GM21723 (cell line): Measurements from ENCODE around the gene THRB.

ENCODE experiments used
- ATAC-seq: cut with Tn5 transposase; IDR thresholded peaks from one replicate; pipeline ENCODE4 v1.9.1; 2021; ENCODE audit warnings: mild to moderate bottlenecking, moderate library complexity; ENCODE audit not compliant: unreplicated experiment

Gene THRB

DNA sequence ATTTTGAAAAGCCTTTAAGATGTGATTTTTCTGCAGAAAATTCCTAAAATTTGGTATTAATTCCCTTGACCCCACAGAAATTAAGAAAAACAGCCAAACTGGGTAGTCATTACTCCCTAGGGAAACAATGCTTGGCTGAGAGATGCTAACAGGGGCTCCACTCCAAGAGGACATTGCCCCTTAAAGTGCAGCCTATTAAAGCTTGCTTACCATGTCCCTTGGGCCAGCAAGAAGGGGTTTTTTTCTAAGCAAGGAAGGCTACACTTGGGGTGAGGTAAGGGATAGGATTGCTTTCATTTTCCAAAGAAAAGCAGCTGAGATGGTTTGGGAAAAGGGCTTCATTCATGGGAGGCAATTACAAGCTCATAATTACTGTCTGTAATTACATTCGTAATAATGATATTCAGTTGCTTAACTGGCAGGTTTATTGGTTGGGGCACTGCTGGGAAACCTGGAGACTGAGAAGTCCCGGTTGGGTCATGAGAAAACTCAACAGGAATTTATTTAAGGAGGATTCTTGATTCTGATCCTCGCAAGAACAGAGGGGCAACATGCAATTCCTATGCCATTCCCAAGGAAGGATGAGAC, 302.1 kb downstream of the THRB start:
- no peak for ATAC-seq

DNA sequence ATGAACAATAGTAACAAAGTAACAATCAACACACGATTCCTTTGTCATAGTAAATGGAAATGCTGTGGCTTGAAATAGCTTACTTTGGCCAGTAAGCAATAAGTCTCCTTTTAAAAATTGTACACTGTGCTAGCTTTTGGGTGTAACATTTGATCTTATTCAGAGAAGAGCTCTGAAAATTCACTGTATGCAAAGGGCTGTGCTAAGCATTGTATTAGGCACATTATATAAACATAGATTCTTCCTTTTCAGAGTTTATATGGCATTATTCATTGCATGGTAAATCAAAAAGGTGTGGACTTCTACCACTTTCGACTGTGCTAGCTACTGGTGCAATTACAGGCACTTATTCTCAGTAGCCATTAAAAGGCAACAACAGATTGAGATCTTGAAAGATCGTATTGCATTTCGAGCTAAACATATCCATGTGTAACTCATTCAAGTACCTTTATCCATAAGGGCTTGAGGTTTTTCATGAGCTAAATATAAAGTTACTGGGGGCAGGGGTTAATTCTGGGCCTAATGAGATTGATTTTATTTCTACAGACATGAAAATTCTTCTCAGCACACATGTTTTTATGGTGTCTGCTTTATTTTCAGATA, 302.7 kb downstream of the THRB start:
- ATAC-seq: no peak

DNA sequence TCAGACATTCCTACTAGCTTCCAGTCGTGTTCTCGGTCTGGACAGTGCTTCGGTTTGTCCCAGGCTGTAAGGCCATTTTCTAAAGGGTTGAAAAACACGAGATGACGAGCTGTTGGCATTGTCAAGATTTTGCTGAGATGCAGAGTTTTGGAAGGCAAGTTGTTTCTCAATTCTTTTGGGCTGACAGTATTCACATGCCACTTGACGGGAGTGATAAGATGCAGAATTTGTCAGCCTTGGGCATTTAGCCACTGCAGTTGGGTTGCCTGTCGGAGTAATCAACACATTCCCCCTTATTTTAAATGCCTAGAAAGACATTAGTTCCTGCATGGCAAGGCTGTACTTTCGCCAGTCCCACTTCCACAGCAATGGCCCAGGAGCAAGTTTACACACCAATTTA, 304.4 kb downstream of the THRB start:
- ATAC-seq: no peak

GRCh38 chr3:24185738-24186384, 308.8 kb downstream of the THRB start:
- peak; percentile 91 for ATAC-seq

- no peak for ATAC-seq
Observed at GRCh38 chr3:24184528-24185176, 310.0 kb downstream of the THRB start.

DNA sequence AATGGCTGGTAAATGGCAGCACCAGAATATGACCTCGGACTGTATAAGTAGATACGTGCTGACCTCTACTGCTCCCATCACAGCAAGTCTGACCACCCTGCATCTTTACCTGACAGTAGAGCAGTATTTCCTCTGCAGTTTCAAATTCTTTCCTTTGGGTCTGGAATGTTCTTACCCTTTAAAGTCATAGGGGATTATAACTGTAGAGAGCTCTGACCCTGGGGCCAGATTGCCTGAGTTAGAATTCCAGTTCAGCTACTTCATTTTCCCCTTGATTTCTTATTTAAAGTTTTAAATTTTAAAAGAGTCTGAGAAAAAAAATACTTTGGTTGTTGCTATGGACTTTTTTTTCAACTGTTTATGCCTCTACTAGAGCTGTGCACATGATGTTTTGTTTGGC, 311.9 kb downstream of the THRB start:
- ATAC-seq: no peak

DNA sequence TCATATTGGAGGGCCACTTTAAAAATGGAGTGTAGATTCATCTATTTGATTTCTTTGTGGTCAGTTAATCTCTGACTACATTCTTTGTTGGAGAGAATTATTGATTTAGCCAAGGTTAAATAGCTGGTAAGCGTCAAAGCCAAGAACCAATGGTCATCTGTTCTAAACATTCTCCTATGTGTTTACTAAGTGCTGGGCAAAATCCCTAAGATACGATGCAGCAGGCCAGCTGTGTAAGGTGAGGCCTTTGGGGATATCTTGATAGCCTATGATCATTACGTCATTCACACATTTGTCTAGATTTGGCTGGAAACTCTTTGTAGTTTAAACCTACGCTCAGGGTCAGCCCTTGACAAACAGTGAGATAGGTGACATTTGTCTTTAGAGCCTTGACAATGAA, 313.4 kb downstream of the THRB start:
- ATAC-seq: no peak

DNA sequence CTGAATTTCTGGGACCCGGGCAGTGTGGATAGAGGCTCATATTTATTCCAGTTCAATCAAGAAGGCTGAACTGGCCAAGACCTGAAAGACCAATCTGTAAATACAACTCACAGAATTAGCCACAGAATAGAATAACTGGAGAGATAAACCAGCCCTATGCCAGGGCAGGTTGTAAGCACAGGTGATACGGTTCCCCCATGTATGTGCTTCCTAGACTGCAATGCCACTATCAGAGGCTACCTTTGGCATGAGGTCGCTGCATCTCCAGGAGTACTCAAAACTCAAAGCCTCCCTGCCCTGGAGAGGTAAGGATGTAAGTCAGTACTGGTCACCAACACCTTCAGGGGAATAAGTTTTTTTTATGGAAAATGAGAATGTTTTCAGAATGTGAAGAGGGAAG, 314.0 kb downstream of the THRB start:
- ATAC-seq: no peak

- no peak for ATAC-seq
Observed at GRCh38 chr3:24177201-24177600, 317.4 kb downstream of the THRB start.

- ATAC-seq: no peak
Observed at GRCh38 chr3:24174614-24175013, 320.0 kb downstream of the THRB start.

- no peak for ATAC-seq
Observed at GRCh38 chr3:24168977-24169376, 325.7 kb downstream of the THRB start.

DNA sequence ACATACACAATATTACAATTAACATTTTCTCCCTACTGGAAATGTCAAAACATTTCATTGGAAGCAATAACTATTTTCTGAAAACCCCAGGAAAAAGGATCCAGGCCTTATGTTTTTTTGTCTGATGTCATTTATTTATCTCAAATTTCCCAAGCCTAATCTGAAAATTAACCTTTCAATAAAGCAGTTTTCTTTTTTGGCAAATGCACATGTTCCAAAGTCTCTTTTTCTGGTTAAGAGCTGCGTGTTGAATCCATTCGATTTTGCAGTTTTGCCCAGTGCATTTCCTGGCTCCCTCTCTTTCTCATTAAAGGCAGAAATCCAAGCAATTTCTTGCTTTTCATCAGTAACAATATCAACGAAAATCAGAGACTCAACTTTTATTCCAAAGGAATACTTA, 327.2 kb downstream of the THRB start:
- no peak for ATAC-seq

DNA sequence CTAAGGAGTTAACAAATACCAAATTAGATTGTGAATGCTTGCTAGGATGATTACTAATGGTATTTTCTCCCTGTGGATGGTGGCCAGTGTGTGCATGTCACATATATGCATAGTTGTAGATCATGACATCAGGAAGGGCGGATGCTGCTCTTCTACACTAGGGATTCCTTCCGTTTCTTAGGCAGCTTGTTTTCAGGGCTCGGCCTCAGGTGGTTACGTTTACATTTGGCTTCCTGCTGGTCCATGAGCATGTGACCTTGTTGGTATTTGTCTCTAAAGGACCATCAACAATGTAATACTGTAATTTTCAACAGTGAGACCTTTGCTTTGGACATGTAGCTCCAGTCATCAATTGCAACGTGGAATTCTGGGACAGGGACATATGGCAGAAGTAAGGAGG, 328.1 kb downstream of the THRB start:
- no peak for ATAC-seq

- ATAC-seq: no peak
Observed at GRCh38 chr3:24165603-24165982, 329.1 kb downstream of the THRB start.

GRCh38 chr3:24164967-24165602, 329.6 kb downstream of the THRB start:
- ATAC-seq: no peak

DNA sequence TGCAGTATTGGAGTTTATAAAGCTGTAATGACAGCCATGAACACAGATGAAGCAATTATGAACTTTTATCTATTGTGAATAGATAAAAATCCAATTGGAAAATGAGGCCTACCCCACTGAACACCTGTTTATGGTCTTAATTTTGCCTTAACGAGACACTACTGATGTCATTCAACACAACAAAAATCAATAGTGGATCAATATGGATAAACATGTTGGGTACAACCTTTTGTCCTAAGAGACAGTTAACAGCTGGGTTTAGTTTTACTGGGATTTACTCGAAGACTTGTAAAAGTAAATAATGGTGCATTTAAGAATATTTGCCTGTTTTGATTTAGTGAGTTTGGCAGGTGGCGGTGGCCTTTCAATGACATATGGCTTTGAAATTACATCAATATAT, 331.7 kb downstream of the THRB start:
- no peak for ATAC-seq

DNA sequence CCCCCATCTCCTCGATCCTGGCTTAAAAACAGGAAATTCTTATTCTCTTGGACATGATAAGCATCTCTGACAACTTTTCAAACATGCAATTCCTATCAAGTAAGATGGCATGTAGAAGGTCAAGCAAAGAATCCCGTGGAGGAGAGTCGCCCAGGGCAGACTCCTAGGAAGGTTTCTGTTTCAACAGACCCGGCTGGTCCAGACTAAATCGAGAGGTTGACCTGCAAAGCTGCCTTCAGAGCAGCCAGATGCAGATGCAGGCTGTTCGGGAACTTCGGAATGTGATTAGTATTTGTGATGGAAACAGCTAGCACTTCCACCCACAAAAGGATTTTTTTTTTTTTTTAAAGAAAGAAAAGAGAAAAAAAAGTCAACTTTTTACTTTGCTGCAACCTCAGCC, 332.8 kb downstream of the THRB start:
- no peak for ATAC-seq

- ATAC-seq: no peak
Observed at GRCh38 chr3:24160424-24161095, 334.1 kb downstream of the THRB start.

- ATAC-seq: no peak
Observed at GRCh38 chr3:24158761-24159454, 335.7 kb downstream of the THRB start.

GRCh38 chr3:24157106-24157505, 337.5 kb downstream of the THRB start:
- ATAC-seq: no peak

DNA sequence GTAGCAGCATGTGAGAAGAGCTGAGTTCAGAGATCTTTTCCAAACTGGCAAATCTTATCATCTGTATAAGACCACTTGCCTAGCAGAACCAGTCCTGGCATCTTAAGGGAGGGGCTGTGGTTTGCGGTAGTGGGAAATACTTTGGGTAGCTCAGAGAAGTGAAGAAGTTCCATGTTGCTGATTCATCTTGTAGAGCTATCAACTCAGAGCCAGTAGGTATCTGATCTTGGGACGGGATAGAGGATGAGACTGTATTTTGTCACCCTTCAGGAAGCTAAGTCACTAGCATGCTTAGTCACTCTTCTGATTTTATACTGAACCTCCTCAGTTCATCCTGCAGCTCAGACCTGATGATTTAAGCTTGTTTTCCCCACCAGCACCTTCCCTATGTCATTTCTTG, 338.2 kb downstream of the THRB start:
- ATAC-seq: no peak
